Neuron (in vitro differentiated cells): ENCODE results near the gene SLC6A18.
"Not testable (repeated sequence)": the region's sequence is repeated elsewhere in the genome, so short reads cannot be mapped to it uniquely, and the experiment has no call there.

Experiments
- H2AFZ ChIP-seq: one replicate; pipeline ENCODE4 v1.6.1; 2013; ENCODE audit warnings: low read depth, mild to moderate bottlenecking, inconsistent platforms, low read length, moderate library complexity
- H3K27me3 ChIP-seq: one replicate; pipeline ENCODE4 v1.6.1; 2013; ENCODE audit warnings: low read length; ENCODE audit not compliant: insufficient read depth
- H3K36me3 ChIP-seq: one replicate; pipeline ENCODE4 v1.6.1; 2013; ENCODE audit warnings: low read length; ENCODE audit not compliant: insufficient read depth
- H3K4me1 ChIP-seq: one replicate; pipeline ENCODE4 v1.6.1; 2013; ENCODE audit warnings: low read length; ENCODE audit not compliant: insufficient read depth
- H3K4me3 ChIP-seq: 2 replicates; pipeline ENCODE4 v1.5.1; 2013; ENCODE audit warnings: mild to moderate bottlenecking, low read length, moderate library complexity
- H3K9me3 ChIP-seq: one replicate; pipeline ENCODE4 v1.6.1; 2013; ENCODE audit warnings: low read length

Gene SLC6A18

GRCh38 chr5:1268666-1269065 lies 43.5 kb downstream of the SLC6A18 start:
- Histone ChIP-seq H2AFZ (no peak overlapping the region), H3K4me3 (no peak overlapping the region), H3K4me1 (no peaks in the 10 kb centered on the region), H3K27me3 (no peaks in the 10 kb centered on the region), H3K9me3 (peaks cover 2% of the 10 kb centered on the region), H3K36me3 (no peaks in the 10 kb centered on the region)

GRCh38 chr5:1270426-1270825 lies 45.2 kb downstream of the SLC6A18 start:
- Histone ChIP-seq H3K36me3 (no peaks in the 10 kb centered on the region), H3K9me3 (peaks cover 2% of the 10 kb centered on the region), H3K4me3 (no peak overlapping the region), H3K27me3 (no peaks in the 10 kb centered on the region), H3K4me1 (no peaks in the 10 kb centered on the region), H2AFZ (no peak overlapping the region)

- Histone ChIP-seq H2AFZ (no peak overlapping the region), H3K36me3 (no peaks in the 10 kb centered on the region), H3K4me1 (no peaks in the 10 kb centered on the region), H3K9me3 (peaks cover 2% of the 10 kb centered on the region), H3K4me3 (no peak overlapping the region), H3K27me3 (no peaks in the 10 kb centered on the region)
These were observed 46.0 kb downstream of the SLC6A18 start for GRCh38 chr5:1270933-1271914.

- H3K9me3 ChIP-seq = peaks cover 2% of the 10 kb centered on the region
- H3K36me3 ChIP-seq = no peaks in the 10 kb centered on the region
- H2AFZ ChIP-seq = no peak overlapping the region
- H3K27me3 ChIP-seq = no peaks in the 10 kb centered on the region
- no peaks in the 10 kb centered on the region for H3K4me1 ChIP-seq
- no peak overlapping the region for H3K4me3 ChIP-seq
These were observed 47.0 kb downstream of the SLC6A18 start for GRCh38 chr5:1272201-1272600.

DNA sequence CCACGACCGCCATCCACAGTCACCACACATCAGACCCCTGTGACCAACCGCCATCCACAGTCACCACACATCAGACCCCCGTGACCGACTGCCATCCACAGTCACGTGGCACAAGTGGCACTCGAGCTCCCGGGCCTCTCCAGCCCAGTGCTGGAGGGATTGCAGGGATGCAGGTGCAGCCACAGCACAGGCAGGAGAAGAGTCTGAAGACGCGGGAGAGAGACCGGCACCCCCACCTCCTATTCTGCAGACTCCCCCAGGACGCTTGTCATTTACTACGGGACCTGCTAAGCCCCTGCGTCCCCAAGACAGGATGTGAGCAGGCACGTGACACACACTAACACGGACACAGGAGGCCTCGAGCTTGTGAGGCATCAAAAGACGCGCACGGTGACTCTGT lies 48.6 kb downstream of the SLC6A18 start:
- no peaks in the 10 kb centered on the region for H3K4me1 ChIP-seq
- H3K27me3 ChIP-seq = no peaks in the 10 kb centered on the region
- H3K4me3 ChIP-seq = no peak overlapping the region

GRCh38 chr5:1274471-1274870 lies 49.3 kb downstream of the SLC6A18 start:
- Histone ChIP-seq H2AFZ (no peak overlapping the region), H3K36me3 (no peaks in the 10 kb centered on the region), H3K9me3 (peaks cover 7% of the 10 kb centered on the region), H3K4me3 (no peak overlapping the region), H3K4me1 (no peaks in the 10 kb centered on the region), H3K27me3 (no peaks in the 10 kb centered on the region)

More for the DNA sequence above, 48.6 kb downstream of the SLC6A18 start:
- Histone ChIP-seq H3K36me3 (no peaks in the 10 kb centered on the region), H2AFZ (no peak overlapping the region), H3K9me3 (peaks cover 7% of the 10 kb centered on the region)

GRCh38 chr5:1275397-1276391 lies 50.5 kb downstream of the SLC6A18 start:
- H3K36me3 ChIP-seq, H3K4me3 ChIP-seq, H3K9me3 ChIP-seq, H3K27me3 ChIP-seq, H2AFZ ChIP-seq, H3K4me1 ChIP-seq: not testable (repeated sequence)

GRCh38 chr5:1276930-1277329 lies 51.7 kb downstream of the SLC6A18 start:
- Histone ChIP-seq H3K27me3 (no peaks in the 10 kb centered on the region), H2AFZ (no peak overlapping the region), H3K36me3 (no peaks in the 10 kb centered on the region), H3K4me1 (no peaks in the 10 kb centered on the region), H3K4me3 (no peak overlapping the region), H3K9me3 (peaks cover 4% of the 10 kb centered on the region)

DNA sequence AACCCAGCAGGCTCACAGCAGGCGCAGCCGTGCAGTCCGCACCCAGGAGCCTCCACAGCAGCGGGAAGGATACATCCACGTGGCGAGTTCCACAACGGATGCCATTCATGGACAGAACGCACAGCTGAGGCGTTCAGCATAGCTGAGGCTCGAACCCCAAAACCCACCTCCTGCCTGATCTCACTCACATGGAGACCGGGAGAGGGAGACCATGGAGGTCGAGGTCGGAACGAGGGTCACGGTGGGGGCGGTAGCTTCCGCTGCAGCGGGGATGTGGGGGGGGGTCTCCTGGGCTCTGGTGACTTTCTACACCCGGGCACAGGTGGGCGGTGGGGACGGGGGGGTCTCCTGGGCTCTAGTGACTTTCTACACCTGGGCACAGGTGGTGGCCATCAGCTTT lies 52.1 kb downstream of the SLC6A18 start:
- Histone ChIP-seq H2AFZ (no peak overlapping the region), H3K36me3 (no peaks in the 10 kb centered on the region), H3K4me3 (no peak overlapping the region), H3K27me3 (no peaks in the 10 kb centered on the region), H3K4me1 (no peaks in the 10 kb centered on the region), H3K9me3 (peaks cover 4% of the 10 kb centered on the region)

- H2AFZ ChIP-seq = no peak overlapping the region
- no peaks in the 10 kb centered on the region for H3K36me3 ChIP-seq
- no peak overlapping the region for H3K4me3 ChIP-seq
- no peaks in the 10 kb centered on the region for H3K27me3 ChIP-seq
- H3K4me1 ChIP-seq = no peaks in the 10 kb centered on the region
- peaks cover 4% of the 10 kb centered on the region for H3K9me3 ChIP-seq
These were observed 52.6 kb downstream of the SLC6A18 start for GRCh38 chr5:1277781-1278180.

DNA sequence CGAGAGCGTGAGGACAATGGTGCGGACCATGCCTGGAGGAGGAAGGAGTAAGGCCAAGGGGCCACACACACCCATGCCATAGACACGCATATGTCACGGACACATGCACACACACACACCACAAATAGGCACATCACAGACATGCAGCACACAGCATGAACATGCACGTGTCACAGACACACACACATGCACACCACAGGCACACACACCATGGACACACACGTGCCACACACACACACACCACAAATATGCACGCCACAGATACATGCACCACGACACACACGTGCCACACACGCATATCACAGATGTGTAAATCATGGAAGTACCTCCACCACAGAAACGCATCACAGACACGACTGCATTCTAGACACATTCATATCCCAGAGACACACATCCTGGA lies 53.0 kb downstream of the SLC6A18 start:
- no peaks in the 10 kb centered on the region for H3K36me3 ChIP-seq
- H3K27me3 ChIP-seq = no peaks in the 10 kb centered on the region
- no peak overlapping the region for H3K4me3 ChIP-seq
- H3K9me3 ChIP-seq = peaks cover 4% of the 10 kb centered on the region
- H3K4me1 ChIP-seq = no peaks in the 10 kb centered on the region
- H2AFZ ChIP-seq = no peak overlapping the region

GRCh38 chr5:1278656-1279442 lies 53.7 kb downstream of the SLC6A18 start:
- H3K4me3 ChIP-seq = no peak overlapping the region

More at GRCh38 chr5:1278656-1279442, 53.7 kb downstream of the SLC6A18 start:
- Histone ChIP-seq H3K4me1 (no peaks in the 10 kb centered on the region), H2AFZ (no peak overlapping the region), H3K36me3 (no peaks in the 10 kb centered on the region), H3K27me3 (no peaks in the 10 kb centered on the region), H3K9me3 (peaks cover 4% of the 10 kb centered on the region)
